Measurements from ENCODE around the gene RAB4A.

Gene RAB4A

GRCh38 chr1:229270547-229271447 is at the start of gene RAB4A:
RAB4A (plus strand) TSS chr1:229271111; CDS start chr1:229271340, 229 bp downstream.
- DNase-seq: peak; percentile 97
- Histone ChIP-seq H3K4me1 (ENCODE audit: low read length) (peaks cover 9% of the 10 kb centered on the region), H2AFZ (ENCODE audit: low read length) (peak within 1 kb of the TSS; percentile 71), H3K9ac (ENCODE audit: low read length) (peak within 1 kb of the TSS; percentile 54), H3K9me3 (replicated peaks; ENCODE audit: insufficient read depth, low read length) (no peaks in the 10 kb centered on the region), H3K36me3 (replicated peaks; ENCODE audit: insufficient read depth, low read length) (no peaks in the 10 kb centered on the region), H3K27ac (ENCODE audit: low read length) (peak within 1 kb of the TSS; percentile 4; the same call in 1 of the 2 replicates), H3K9me2 (replicated peaks; ENCODE audit: insufficient read depth, low read length) (no peaks in the 10 kb centered on the region), H3K4me3 (ENCODE audit: low read length) (peak within 1 kb of the TSS; percentile 74), H3K4me2 (ENCODE audit: low read depth, low read length) (peak within 1 kb of the TSS; percentile 69), H3F3A (ENCODE audit: insufficient read depth, low read length) (peaks cover 15% of the 10 kb centered on the region), H4K20me1 (ENCODE audit: insufficient read depth, low read length) (no peaks in the 10 kb centered on the region), H3K79me2 (ENCODE audit: low read length) (peaks cover 44% of the 10 kb centered on the region), H3K27me3 (replicated peaks; ENCODE audit: insufficient read depth, low read length) (no peaks in the 10 kb centered on the region)
- TF ChIP-seq CTCF (IDR thresholded peaks at IDR 0.05; ENCODE audit: low read length) (no peak), EZH2phosphoT487 (IDR thresholded peaks at IDR 0.05; ENCODE audit: low read length) (no peak), EZH2 (optimal IDR thresholded peaks at IDR 0.05; ENCODE audit: low read depth, low read length) (no peak)

- Histone ChIP-seq H3K9me2 (replicated peaks; ENCODE audit: insufficient read depth, low read length) (no peaks in the 10 kb centered on the region), H2AFZ (ENCODE audit: low read length) (no peak overlapping the region), H3K4me1 (ENCODE audit: low read length) (no peaks in the 10 kb centered on the region), H4K20me1 (ENCODE audit: insufficient read depth, low read length) (no peaks in the 10 kb centered on the region), H3K9me3 (replicated peaks; ENCODE audit: insufficient read depth, low read length) (no peaks in the 10 kb centered on the region), H3F3A (ENCODE audit: insufficient read depth, low read length) (no peaks in the 10 kb centered on the region), H3K9ac (ENCODE audit: low read length) (no peak overlapping the region), H3K4me2 (ENCODE audit: low read depth, low read length) (no peak overlapping the region), H3K27ac (ENCODE audit: low read length) (no peak overlapping the region), H3K27me3 (replicated peaks; ENCODE audit: insufficient read depth, low read length) (no peaks in the 10 kb centered on the region), H3K79me2 (ENCODE audit: low read length) (no peaks in the 10 kb centered on the region), H3K36me3 (replicated peaks; ENCODE audit: insufficient read depth, low read length) (no peaks in the 10 kb centered on the region), H3K4me3 (ENCODE audit: low read length) (no peak overlapping the region)
- DNase-seq: no peak
- TF ChIP-seq CTCF (IDR thresholded peaks at IDR 0.05; ENCODE audit: low read length): no peak
- no peak for TF ChIP-seq EZH2 (optimal IDR thresholded peaks at IDR 0.05; ENCODE audit: low read depth, low read length)
- TF ChIP-seq EZH2phosphoT487 (IDR thresholded peaks at IDR 0.05; ENCODE audit: low read length): no peak
Observed at GRCh38 chr1:229222081-229222480, 48.8 kb upstream of the RAB4A start.

GRCh38 chr1:229223498-229223897 is 47.4 kb upstream of the RAB4A start:
- DNase-seq: no peak
- Histone ChIP-seq H3K27ac (ENCODE audit: low read length) (no peak overlapping the region), H3K79me2 (ENCODE audit: low read length) (no peaks in the 10 kb centered on the region), H2AFZ (ENCODE audit: low read length) (no peak overlapping the region), H3K9me3 (replicated peaks; ENCODE audit: insufficient read depth, low read length) (no peaks in the 10 kb centered on the region), H3K9me2 (replicated peaks; ENCODE audit: insufficient read depth, low read length) (no peaks in the 10 kb centered on the region), H3K36me3 (replicated peaks; ENCODE audit: insufficient read depth, low read length) (no peaks in the 10 kb centered on the region), H3K4me3 (ENCODE audit: low read length) (no peak overlapping the region), H3K4me2 (ENCODE audit: low read depth, low read length) (no peak overlapping the region), H3F3A (ENCODE audit: insufficient read depth, low read length) (no peaks in the 10 kb centered on the region), H3K4me1 (ENCODE audit: low read length) (no peaks in the 10 kb centered on the region), H4K20me1 (ENCODE audit: insufficient read depth, low read length) (no peaks in the 10 kb centered on the region), H3K27me3 (replicated peaks; ENCODE audit: insufficient read depth, low read length) (no peaks in the 10 kb centered on the region), H3K9ac (ENCODE audit: low read length) (no peak overlapping the region)
- TF ChIP-seq EZH2phosphoT487 (IDR thresholded peaks at IDR 0.05; ENCODE audit: low read length) (no peak), EZH2 (optimal IDR thresholded peaks at IDR 0.05; ENCODE audit: low read depth, low read length) (no peak), CTCF (IDR thresholded peaks at IDR 0.05; ENCODE audit: low read length) (no peak)

All from MM.1S (cell line).